DMS53 (cell line): Measurements from ENCODE around the gene VASH1.

Source experiments
- DNase-seq: peaks from one replicate; lab custom pipeline; 2025; lab: John Stamatoyannopoulos, UW

The VASH1 gene

GRCh38 chr14:76772300-76773187 is 11.3 kb downstream of the VASH1 start:
- DNase-seq, result no peak

DNA sequence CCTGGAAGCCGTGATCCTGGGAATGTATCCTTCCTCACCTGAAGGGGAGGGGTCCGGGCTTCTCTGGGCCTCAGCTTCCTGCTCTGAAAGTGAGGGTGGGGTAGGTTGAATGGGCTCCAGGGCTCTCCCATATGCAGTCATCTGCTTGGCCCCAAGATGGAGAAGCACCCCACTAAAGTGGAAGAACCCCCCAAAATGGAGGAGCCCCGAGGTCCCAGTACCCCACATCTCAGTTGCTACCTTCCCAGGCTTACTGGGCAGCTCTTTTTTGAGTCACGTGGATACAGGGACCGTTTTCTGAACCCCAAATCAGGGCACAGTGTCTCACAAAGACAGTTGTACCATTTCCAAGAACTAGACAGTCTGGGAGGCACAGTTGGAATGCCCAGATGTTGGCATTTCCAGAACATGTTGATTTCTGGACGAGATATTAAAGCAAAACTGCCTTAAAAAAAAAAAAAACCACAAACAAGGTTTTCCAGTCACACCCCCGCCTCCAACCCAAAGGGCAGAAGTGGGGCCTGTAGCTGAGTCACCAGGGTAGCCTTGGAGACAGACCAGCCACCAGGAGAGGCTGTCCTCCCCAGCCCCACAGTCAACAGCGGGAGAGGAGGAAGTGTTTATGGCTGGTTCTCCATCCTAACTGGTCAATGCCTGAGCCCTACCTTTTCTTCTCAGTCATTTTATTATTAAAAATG is 12.1 kb downstream of the VASH1 start:
- peak; percentile 70 for DNase-seq

DNA sequence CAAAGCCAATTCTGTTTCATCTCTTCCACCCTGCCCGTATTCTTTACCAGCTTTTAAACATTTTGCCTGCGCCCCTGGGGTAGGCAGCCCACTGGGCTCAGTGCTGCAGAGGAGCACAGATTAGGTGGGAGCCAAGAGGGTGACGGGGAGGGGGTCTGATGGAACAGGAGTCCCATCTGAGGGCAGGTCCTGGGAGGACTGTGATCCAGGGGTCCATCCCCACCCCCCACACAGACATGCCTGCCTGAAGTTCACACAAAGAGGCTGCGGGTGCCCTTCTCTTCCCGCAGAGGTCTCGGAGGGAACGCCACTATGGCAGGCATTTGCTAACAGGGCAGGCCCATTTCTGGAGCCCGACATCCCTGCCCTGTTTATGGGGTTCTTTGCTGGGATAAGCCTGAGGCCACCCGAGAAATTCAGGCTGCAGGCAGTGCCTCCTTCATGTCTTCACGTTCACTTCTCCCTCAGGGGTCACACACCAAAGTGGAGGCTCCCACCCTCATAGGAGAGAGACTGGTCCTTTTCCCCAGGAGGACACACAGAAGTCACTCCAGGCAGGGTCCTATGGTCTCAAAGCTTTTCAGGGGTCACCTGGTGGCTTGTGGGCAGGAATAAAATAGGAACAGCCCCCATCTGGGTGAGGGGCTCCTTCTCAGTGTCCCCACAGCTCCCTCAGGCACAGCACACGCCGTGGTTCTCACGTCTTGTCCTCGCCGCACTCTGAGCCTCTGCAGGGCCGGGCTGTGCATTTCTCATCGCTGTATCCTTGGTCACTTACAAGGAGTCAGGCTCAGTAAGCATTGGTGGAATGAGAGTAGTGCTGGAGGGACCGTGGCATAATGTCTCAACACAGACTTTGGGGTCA is 12.9 kb downstream of the VASH1 start:
- DNase-seq, result no peak

DNA sequence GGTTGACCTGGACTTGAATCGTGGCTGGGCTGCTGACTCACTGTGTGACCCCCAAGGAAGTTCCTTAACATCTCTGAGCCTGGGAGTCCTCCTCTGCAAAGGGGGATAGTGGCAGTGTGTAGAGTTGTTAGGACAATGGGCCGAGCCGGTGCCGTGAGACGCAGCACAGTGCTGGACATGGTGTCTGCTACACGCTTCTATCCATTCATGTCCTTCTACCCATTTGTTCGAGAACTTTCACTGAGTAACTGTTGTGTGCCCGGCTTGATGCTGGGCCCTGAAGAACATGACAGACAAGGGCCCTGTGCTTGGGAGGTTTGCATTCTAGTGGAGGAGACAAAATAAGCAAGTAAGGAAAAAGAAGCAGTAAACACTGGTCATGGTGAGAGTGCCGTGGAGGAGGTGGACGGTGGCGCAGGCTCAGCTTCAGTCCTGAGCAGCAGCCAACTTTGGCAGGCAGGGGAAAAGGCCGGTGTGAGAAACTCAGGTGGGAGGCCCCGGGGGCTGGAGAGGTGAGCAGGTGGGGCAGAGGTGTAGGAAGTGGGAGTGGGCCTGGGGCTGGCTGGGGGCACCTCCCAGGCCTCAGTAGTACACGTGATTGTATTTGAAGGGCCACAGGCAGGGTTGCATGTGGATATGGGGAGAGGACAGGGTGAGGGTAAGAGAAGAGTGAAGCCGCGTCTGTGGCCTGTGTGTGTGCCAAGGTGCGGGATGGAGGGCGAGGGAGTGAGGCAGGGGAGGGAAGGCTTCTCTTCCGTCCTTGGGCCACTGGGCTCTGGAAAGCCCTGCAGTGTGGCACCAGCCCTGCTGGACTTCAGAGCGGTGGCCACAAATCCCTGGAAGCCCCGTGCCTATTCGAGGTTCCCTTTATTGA is 13.8 kb downstream of the VASH1 start:
- no peak for DNase-seq

DNA sequence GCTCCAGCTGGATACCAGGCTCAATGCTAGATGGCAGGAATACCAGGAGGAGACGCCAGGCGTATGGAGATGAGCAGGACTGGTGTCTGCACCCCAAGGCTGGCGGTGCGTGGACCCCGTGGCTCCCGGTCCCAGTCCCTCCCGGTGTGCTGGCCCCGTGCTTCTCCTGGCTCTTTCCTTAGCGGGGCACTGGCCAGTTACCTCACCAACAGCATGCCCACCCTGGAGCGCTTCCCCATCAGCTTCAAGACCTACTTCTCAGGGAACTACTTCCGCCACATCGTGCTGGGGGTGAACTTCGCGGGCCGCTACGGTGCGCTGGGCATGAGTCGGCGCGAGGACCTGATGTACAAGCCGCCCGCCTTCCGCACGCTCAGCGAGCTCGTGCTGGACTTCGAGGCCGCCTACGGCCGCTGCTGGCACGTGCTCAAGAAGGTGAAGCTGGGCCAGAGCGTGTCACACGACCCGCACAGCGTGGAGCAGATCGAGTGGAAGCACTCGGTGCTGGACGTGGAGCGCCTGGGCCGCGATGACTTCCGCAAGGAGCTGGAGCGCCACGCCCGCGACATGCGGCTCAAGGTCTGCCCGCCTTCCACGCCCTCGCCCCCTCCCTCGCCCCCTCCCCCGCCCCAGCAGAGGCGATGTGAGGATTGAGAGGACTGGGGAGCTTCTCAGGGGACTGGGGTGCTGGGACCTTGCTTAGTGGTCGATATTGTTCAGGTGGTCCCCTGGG is 14.6 kb downstream of the VASH1 start:
- DNase-seq, result no peak

DNA sequence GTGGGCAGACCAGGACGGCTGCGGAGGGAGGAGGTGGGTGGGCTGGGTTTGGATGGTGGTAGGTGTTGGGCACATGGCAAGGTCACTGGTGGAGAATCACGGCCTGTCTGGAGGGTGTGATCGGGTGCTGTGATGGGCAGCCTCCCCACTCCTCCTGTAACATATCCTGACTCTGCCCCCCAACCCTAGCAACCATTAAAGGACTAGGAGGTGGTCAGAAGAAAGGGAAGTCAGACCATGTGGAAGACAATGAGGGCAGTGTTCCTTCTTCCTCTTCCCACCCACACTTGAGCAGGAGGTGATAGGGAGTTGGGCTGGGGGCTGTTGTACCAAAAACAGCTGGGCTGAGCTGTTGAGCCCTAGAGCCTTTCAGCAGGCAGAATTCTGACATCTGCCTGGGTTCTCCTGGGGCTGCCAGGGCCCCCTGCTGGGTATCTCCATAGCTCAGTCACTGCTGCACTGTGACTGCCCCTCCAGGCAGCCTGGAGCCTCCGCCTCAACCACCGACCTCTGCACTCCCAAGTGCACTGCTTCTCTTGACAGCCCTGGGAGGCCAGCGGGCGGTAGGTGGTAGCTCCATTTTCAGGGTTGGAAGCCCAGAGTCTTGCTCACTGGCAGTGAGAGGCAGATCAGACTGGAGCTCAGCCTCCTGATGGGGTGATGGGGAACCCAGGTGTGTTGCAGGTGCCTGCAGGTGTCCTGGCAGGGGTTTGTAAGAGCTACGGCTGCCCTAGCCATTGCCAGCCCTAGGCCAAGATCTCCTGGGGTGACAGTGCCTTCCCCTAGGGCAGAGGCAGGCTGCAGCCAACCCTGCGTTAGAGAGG is 15.4 kb downstream of the VASH1 start:
- DNase-seq, result peak; percentile 26

GRCh38 chr14:76777721-76778120 is 16.5 kb downstream of the VASH1 start:
- DNase-seq, result no peak

DNA sequence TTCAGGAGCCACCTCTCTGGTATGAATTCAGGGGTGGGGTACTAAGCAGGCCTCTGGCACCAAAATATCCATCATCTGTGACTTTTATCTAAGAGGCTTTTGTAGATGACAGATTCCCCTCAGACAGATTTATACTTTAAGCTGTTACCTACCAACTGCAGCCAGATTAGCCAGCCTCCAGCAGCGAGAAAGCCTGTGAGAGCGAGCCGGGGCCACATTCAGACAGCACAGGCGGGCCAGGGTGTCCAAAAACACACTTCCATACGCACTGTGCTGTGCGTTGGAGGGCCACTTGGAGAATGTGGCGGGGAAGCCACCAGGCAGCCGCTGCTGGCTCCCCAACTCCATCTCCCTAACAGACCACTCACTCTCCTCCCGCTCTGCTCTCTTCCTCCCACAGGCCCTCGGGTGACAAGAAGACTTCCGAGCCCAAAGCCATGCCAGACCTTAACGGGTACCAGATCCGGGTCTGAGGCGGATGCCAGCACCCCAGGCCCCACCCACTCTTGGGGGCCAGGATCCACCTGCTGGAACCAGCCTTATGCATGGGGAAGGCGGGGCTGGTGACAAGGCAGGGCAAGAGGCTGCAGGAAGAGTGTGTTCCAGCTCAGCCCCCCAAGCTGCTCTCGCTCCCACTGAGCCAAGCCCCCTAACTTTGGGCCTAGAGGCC is 17.4 kb downstream of the VASH1 start:
- DNase-seq, result no peak

- DNase-seq, result no peak
These were observed 18.2 kb downstream of the VASH1 start for GRCh38 chr14:76779221-76780057.

DNA sequence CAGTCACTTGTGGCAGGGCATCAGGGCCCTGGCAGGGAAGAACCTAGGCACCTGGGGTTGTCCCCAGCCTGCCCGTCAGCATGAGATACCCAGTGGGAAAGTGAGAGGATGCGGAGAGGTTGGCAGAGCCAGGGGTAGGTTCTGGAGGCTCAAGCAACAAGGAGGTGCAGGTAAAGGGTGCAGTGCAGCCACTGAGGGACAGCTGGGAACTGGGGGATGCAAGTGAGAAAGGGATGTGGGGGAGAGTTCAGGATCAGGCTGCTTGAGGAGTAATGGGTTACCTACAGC is 18.7 kb downstream of the VASH1 start:
- no peak for DNase-seq

GRCh38 chr14:76780360-76780759 is 19.1 kb downstream of the VASH1 start:
- no peak for DNase-seq

DNA sequence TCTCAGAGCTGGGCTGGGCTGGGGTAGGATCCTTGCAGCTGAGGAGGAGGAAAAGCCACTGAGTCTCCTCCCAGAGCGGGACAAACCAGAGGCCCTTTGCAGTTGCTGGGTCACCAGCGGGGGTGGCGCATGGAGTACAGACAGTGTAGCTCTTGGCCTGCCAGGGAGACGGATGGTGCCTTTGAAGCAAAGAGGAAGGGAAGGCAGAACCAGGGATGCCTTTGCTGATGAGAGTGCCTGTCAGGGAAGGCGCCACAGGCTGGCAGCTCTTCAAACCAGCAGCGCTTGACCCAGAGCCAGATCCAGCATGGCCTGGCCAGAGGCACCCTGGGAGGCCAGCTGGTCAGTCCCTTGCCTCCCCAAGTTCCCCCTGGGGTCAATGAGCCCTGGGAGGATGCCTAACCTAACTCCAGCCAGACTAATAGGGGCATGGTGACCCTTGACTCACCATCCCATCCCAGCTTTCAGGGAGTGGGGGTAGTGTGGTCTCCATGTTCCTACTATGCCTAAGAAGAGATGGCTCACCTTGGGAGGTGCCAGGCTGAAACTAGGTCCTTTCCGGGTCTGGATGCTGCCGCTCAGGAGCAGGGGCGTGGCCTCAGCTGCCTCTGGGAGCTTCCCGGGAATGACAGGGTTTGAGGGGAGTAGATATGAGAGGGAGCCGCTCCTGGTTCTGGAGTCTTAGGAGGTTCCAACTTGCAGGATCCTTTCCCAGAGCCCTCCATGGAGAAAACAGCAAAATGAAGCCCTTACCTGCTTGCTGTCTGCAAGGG is 19.8 kb downstream of the VASH1 start:
- DNase-seq, result no peak

DNA sequence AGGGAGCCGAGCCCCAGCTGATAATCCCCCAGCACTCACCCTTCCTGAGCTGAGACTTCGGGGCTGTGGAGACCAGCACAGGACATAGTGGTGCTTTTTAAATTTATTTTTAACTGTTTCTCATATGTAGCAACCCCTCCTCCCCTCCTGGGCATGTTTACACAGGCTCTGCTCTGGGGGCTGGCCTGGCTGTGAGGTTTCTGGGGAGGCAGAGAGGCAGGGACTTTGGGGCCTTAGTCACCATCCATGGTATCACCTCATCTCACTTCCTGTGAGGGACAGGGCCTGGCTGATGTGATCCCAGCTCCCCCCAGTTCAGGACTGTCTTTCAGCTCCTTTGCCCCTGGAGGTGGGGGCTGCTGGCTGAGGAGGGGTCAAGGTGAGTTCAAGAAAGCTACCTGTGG is 20.4 kb downstream of the VASH1 start:
- DNase-seq, result no peak

GRCh38 chr14:76782115-76782884 is 21.0 kb downstream of the VASH1 start:
- no peak for DNase-seq

DNA sequence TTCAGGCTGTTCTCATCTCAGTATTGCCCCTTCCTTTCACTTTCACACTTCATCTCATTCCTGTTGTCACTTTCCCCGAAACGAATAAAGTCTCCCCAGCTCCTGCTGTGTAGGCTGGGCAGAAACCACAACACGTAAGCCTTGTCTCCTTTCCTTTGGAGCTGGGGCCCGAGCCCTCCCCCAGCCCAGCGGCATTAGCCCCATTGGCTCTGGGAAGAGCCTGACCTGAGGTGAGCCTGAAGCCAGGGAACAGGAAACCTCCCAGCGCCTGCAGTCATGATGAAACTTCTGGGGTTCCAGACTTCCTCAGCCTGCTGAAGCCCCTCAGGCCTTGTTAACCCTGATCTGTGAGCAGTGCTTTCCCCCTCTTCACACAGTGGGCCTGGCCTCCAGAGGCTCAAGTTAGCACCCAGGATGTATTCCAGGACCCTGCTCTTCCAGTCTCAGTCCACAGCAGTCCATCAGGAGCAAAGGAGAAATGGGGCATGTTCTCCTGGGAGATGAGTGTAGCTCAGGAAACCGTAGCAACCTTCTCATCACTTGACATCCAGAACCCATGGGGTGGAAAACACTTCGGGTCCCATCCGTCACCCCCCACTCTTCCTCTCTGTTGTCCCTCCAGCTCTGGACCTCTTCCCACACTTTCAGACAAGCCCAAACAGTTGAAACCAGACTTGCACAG is 21.8 kb downstream of the VASH1 start:
- no peak for DNase-seq

DNA sequence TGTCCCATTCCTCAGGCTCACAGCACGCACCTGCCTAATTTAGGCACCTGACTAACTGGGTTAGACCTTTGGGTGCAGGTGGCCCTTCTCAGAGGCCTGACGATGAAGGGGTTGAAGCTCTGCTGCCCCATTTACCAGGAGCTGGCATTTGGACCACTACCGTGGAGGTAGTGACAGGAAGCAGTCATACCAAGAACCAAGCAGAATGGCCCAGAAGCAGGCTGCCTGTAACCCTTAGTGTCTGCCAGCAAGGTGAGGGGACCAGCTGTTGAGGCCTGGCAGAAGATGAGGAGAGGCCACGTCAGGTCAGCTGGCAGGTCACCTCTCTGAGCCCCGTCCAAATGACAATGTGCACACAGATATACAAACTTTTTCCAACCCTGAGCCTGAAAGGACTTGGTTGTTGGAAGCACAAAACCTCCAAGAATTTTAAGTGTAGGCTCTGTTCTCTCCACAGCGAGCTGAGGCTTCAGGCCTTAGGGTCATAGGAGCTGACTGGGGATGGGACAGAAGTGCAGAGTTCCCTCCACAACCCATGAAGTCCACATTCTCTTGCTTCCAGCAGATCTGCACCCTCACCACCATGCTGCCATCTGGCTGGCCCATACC is 23.1 kb downstream of the VASH1 start:
- DNase-seq, result no peak
